ENCODE results near the gene DRICH1. TPM values are rescaled to one million over a fixed set of nuclear protein-coding genes. Genes with fewer than 3 reads are reported as not detected.

DRICH1 gene
- total and polyA plus RNA-seq, 4 donors = 0.08 to 0.33 TPM; not detected in 2

DNA sequence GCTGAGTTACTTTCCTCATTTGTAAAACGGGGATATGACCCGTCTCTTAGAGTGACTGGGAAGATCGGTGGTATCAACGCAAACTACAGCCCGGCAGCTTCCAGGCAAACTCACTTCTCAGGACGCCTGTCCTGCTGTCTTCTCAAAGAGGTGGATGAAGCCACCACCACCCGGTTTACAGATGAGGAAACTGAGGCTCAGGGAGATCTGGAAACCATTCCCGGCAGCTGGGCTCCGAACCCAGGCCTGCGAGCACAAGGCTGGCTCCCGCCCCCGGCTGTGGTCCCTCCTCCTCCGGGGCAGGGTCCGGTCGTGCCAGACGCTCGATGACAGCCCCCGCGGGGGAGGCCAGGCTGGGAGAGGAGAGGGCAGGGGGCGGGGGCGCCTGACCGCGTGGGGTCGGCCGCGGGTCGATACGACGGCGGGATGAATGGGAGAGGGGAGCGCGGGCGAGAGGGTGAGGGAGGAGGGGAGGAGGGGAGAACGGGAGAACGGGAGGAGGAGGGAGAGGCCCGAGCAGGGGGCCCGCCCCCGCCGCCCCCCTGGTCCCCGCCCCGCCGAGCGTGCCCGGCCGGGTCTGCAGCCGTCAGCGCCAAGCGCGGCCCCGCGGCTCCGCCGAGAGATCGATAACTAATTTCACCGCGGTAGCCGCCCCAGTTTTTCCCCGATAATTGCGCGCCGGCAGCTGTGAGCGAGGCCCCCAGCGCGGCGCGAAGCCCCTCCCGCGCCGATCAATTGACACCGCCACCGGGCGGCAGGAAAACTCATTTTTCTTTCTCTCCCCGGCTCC, 66.0 kb downstream of the DRICH1 start:
- Histone ChIP-seq H3K4me1 (ENCODE audit: control insufficient read depth in 4 of 4, insufficient read depth in 4 of 4, low read length in 3 of 4) (peaks cover 2 to 9% (median 6%) of the 10 kb centered on the region in 4 donors), H3K9ac (ENCODE audit: low read depth in 1 of 2, low read length in 2 of 2) (peak overlapping the region in 1 of 2 donors; percentile 53), H3K4me3 (ENCODE audit: low read depth in 1 of 3, low read length in 3 of 3) (peak overlapping the region in 2 of 3 donors; percentile 50 to 55), H3K27me3 (ENCODE audit: control insufficient read depth in 4 of 4, insufficient read depth in 4 of 4, low read length in 3 of 4) (no peaks in the 10 kb centered on the region), H3K9me3 (ENCODE audit: control insufficient read depth in 4 of 4, low read length in 3 of 4) (no peaks in the 10 kb centered on the region), H3K27ac (ENCODE audit: low read depth in 1 of 2, low read length in 2 of 2) (no peak overlapping the region), H3K36me3 (ENCODE audit: control insufficient read depth in 4 of 4, insufficient read depth in 3 of 4, low read depth in 1 of 4, low read length in 3 of 4) (no peaks in the 10 kb centered on the region)
- DNase-seq (ENCODE audit: low spot score) = peak; percentile 79
- 2% methylated on average over 73 of the region's 73 CpGs for WGBS
- TF ChIP-seq YY1 (IDR thresholded peaks at IDR 0.05) (no peak), FOXA1 (IDR thresholded peaks at IDR 0.05) (no peak), RXRA (IDR thresholded peaks at IDR 0.05) (no peak), GABPA (IDR thresholded peaks at IDR 0.05 in 1 of 2, conservative IDR thresholded peaks at IDR 0.05 in 1 of 2) (no peak), HNF4G (IDR thresholded peaks at IDR 0.05) (no peak), NR2F2 (IDR thresholded peaks at IDR 0.05) (no peak), HNF4A (conservative IDR thresholded peaks at IDR 0.05) (peak in 1 of 2 donors; percentile 19), FOXA2 (IDR thresholded peaks at IDR 0.05) (no peak)

GRCh38 chr22:23565305-23565914, 66.7 kb downstream of the DRICH1 start:
- Histone ChIP-seq H3K4me1 (ENCODE audit: control insufficient read depth in 4 of 4, insufficient read depth in 4 of 4, low read length in 3 of 4) (peaks cover 2 to 9% (median 6%) of the 10 kb centered on the region in 4 donors), H3K9ac (ENCODE audit: low read depth in 1 of 2, low read length in 2 of 2) (peak overlapping the region in 1 of 2 donors; percentile 53), H3K9me3 (ENCODE audit: control insufficient read depth in 4 of 4, low read length in 3 of 4) (no peaks in the 10 kb centered on the region), H3K27ac (ENCODE audit: low read depth in 1 of 2, low read length in 2 of 2) (no peak overlapping the region), H3K36me3 (ENCODE audit: control insufficient read depth in 4 of 4, insufficient read depth in 3 of 4, low read depth in 1 of 4, low read length in 3 of 4) (no peaks in the 10 kb centered on the region), H3K27me3 (ENCODE audit: control insufficient read depth in 4 of 4, insufficient read depth in 4 of 4, low read length in 3 of 4) (no peaks in the 10 kb centered on the region), H3K4me3 (ENCODE audit: low read depth in 1 of 3, low read length in 3 of 3) (peak overlapping the region in 2 of 3 donors; percentile 50 to 55)
- 14% methylated on average over 11 of the region's 11 CpGs for WGBS
- peak; percentile 53 for DNase-seq (ENCODE audit: low spot score)
- TF ChIP-seq, protein P1, sequence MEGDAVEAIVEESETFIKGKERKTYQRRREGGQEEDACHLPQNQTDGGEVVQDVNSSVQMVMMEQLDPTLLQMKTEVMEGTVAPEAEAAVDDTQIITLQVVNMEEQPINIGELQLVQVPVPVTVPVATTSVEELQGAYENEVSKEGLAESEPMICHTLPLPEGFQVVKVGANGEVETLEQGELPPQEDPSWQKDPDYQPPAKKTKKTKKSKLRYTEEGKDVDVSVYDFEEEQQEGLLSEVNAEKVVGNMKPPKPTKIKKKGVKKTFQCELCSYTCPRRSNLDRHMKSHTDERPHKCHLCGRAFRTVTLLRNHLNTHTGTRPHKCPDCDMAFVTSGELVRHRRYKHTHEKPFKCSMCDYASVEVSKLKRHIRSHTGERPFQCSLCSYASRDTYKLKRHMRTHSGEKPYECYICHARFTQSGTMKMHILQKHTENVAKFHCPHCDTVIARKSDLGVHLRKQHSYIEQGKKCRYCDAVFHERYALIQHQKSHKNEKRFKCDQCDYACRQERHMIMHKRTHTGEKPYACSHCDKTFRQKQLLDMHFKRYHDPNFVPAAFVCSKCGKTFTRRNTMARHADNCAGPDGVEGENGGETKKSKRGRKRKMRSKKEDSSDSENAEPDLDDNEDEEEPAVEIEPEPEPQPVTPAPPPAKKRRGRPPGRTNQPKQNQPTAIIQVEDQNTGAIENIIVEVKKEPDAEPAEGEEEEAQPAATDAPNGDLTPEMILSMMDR (IDR thresholded peaks at IDR 0.05; ENCODE audit: low read depth, low read length, missing input control) = no peak
- TF ChIP-seq REST (IDR thresholded peaks at IDR 0.05) = no peak
- no peak for TF ChIP-seq HNF4G (IDR thresholded peaks at IDR 0.05)
- TF ChIP-seq ZBTB33 (IDR thresholded peaks at IDR 0.05) = no peak
